B cell (primary cell): Measurements from ENCODE around the gene GNB3. TPM values are rescaled to one million over a fixed set of nuclear protein-coding genes. Genes with fewer than 3 reads are reported as not detected.

Experiments
- ATAC-seq: fragments of 200-7000 bp; cut with Tn5 transposase; one replicate; pipeline ENCODE4 v1.10.0; 2021; ENCODE audit warnings: low read depth, mild to moderate bottlenecking, moderate number of reproducible peaks, moderate library complexity
- CTCF ChIA-PET: fragments of 350-600 bp; sonication (Branson Sonifier 250); formaldehyde crosslinking; loops from one replicate; lab custom pipeline; 2021; ENCODE audit warnings: antibody characterized with exemption, inconsistent platforms; lab: Charles Lee
- POLR2A ChIA-PET: fragments of 350-600 bp; sonication (Branson Sonifier 250); formaldehyde crosslinking; loops from one replicate; lab custom pipeline; 2021; ENCODE audit warnings: antibody characterized with exemption; lab: Charles Lee
- DNase-seq: peaks from one replicate; pipeline ENCODE4 v3.0.0; 2013
- H2AFZ ChIP-seq: 2 replicates; pipeline ENCODE4 v1.6.1; 2012; ENCODE audit warnings: mild to moderate bottlenecking, low read depth, low read length; ENCODE audit not compliant: insufficient read depth, poor library complexity, severe bottlenecking
- H3K27ac ChIP-seq, 2 donors: 1 replicate in 1 of 2; 2 replicates in 1 of 2; pipeline ENCODE4 v1.5.1; 2012 to 2013; ENCODE audit warnings: low read length in 2 of 2, mild to moderate bottlenecking in 2 of 2, moderate library complexity in 1 of 2
- H3K27me3 ChIP-seq, 4 experiments: fragments of 200-600 bp in 1 of 4; sonication (generic) in 1 of 4; replicated peaks in 1 of 4; 1 replicate in 2 of 4; 2 replicates in 2 of 4; pipeline versions ENCODE4 v1.6.1 to v1.7.0; 2013 to 2016; ENCODE audit warnings: low read length in 3 of 4, mild to moderate bottlenecking in 2 of 4, mixed read lengths in 1 of 4, moderate library complexity in 1 of 4; ENCODE audit not compliant: insufficient read depth in 4 of 4, control insufficient read depth in 3 of 4; ENCODE audit errors: control extremely low read depth in 1 of 4
- H3K36me3 ChIP-seq, 2 experiments: replicated peaks in 1 of 2; 1 replicate in 1 of 2; 2 replicates in 1 of 2; pipeline versions ENCODE4 v1.6.1 to v1.7.1; 2013; ENCODE audit warnings: low read length in 1 of 2; ENCODE audit not compliant: insufficient read depth in 2 of 2, control insufficient read depth in 1 of 2; ENCODE audit errors: control extremely low read depth in 1 of 2, extremely low read depth in 1 of 2
- H3K4me1 ChIP-seq, 2 donors: fragments of 200-600 bp in 1 of 2; sonication (generic) in 1 of 2; 1 replicate in 1 of 2; 2 replicates in 1 of 2; pipeline versions ENCODE4 v1.5.1 to v1.6.1; 2013 to 2017; ENCODE audit warnings: low read length in 2 of 2; ENCODE audit not compliant: control insufficient read depth in 2 of 2, insufficient read depth in 2 of 2
- H3K4me2 ChIP-seq: replicated peaks from 2 replicates; pipeline ENCODE3; 2012; ENCODE audit warnings: mild to moderate bottlenecking, low read depth, low read length; ENCODE audit not compliant: poor library complexity, severe bottlenecking
- H3K4me3 ChIP-seq, 5 experiments: fragments of 200-600 bp in 1 of 5; sonication (generic) in 1 of 5; 1 replicate in 3 of 5; 2 replicates in 2 of 5; pipeline versions ENCODE4 v1.5.1 to v1.7.0; 2011 to 2016; ENCODE audit warnings: low read length in 4 of 5, mild to moderate bottlenecking in 4 of 5, low read depth in 2 of 5, control low read depth in 1 of 5, moderate library complexity in 1 of 5; ENCODE audit not compliant: insufficient read depth in 1 of 5; ENCODE audit errors: control extremely low read depth in 1 of 5, extremely low read depth in 1 of 5
- H3K79me2 ChIP-seq: fragments of 200-600 bp; sonication (generic); one replicate; pipeline ENCODE4 v1.6.0; 2016; ENCODE audit warnings: low read length; ENCODE audit not compliant: control insufficient read depth, insufficient read depth
- H3K9ac ChIP-seq: fragments of 200-600 bp; sonication (generic); 2 replicates; pipeline ENCODE4 v1.6.1; 2017; ENCODE audit warnings: mild to moderate bottlenecking, low read length, moderate library complexity
- H3K9me3 ChIP-seq, 3 donors: one replicate each; pipeline versions ENCODE4 v1.6.1 to v1.7.1; 2013; ENCODE audit warnings: low read length in 2 of 3; ENCODE audit not compliant: control insufficient read depth in 2 of 3, insufficient read depth in 1 of 3; ENCODE audit errors: control extremely low read depth in 1 of 3
- H4K20me1 ChIP-seq: 2 replicates; pipeline ENCODE4 v1.6.0; 2012; ENCODE audit warnings: mild to moderate bottlenecking, low read length; ENCODE audit not compliant: insufficient read depth, control insufficient read depth, poor library complexity, severe bottlenecking
- H3K27ac Mint-ChIP-seq: one replicate; pipeline ENCODE4 v1.8.0; 2021; ENCODE audit warnings: mixed read lengths
- H3K27me3 Mint-ChIP-seq: one replicate; pipeline ENCODE4 v1.8.0; 2021; ENCODE audit warnings: mixed read lengths
- H3K4me1 Mint-ChIP-seq: one replicate; pipeline ENCODE4 v1.8.0; 2021; ENCODE audit warnings: mixed read lengths
- H3K4me3 Mint-ChIP-seq: one replicate; pipeline ENCODE4 v1.8.0; 2021; ENCODE audit warnings: mixed read lengths
- H3K9me3 Mint-ChIP-seq: one replicate; pipeline ENCODE4 v1.8.0; 2022; ENCODE audit warnings: mixed read lengths; ENCODE audit not compliant: insufficient read depth
- CTCF ChIP-seq: fragments of 200-600 bp; IDR thresholded peaks from one replicate; pipeline ENCODE4 v1.8.0; 2022; ENCODE audit warnings: antibody characterized with exemption, mild to moderate bottlenecking
- EZH2 ChIP-seq: IDR thresholded peaks from 2 replicates; pipeline ENCODE4 v1.6.1; 2012; ENCODE audit warnings: borderline replicate concordance, low read depth, mild to moderate bottlenecking, moderate library complexity, low read length; ENCODE audit not compliant: insufficient read depth, poor library complexity, severe bottlenecking
- WGBS: methylation state at CpG from one replicate; pipeline ENCODE4 v1.1.5; 2013; ENCODE audit warnings: missing lambda C conversion rate; ENCODE audit not compliant: insufficient coverage; 5-methylcytosine and 5-hydroxymethylcytosine counted together
- intact Hi-C: fragments of 100-400 bp; cut with micrococcal nuclease; formaldehyde crosslinking; loops from one replicate; pipeline ENCODE4 v1.10.0; 2022
- polyA plus RNA-seq: library from polyadenylated mRNA; depleted of rRNA; stranded (reverse); fragments of >200 nt; gene quantifications from 2 replicates; pipeline ENCODE4 v1.2.3, GENCODE V29; 2012
- total RNA-seq, 2 donors: library from RNA; stranded (reverse); fragments of 120-200 nt in 1 of 2; gene quantifications; 1 replicate in 1 of 2; 2 replicates in 1 of 2; pipeline versions ENCODE4 v1.2.3 to v1.2.4, GENCODE V29; 2013 to 2022

GNB3 gene
- total and polyA plus RNA-seq, 2 donors (not counting 1 experiment from before 2014, with no cell fraction given), result 0.27 to 0.49 TPM

DNA sequence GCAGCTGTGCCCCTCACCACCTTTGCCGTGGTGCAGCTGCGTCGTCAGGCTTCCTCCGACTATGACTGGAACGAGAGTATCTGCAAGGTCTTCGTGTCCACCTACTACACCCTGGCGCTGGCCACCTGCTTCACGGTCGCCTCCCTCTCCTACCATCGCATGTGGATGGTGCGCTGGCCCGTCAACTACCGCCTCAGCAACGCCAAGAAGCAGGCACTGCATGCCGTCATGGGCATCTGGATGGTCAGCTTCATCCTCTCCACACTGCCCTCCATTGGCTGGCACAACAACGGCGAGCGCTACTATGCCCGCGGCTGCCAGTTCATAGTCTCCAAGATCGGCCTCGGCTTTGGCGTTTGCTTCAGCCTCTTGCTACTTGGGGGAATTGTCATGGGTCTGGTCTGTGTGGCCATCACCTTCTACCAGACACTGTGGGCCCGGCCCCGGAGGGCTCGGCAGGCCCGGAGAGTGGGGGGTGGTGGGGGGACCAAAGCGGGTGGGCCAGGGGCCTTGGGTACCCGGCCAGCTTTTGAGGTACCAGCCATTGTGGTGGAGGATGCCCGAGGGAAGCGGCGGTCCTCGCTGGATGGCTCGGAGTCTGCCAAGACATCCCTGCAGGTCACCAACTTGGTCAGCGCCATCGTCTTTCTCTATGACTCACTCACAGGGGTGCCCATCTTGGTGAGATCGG lies 16.5 kb upstream of the GNB3 start:
- H3K9me3 ChIP-seq, result peaks cover 0 to 13% (median 0%) of the 10 kb centered on the region in 3 donors
- intact Hi-C loops, result loop anchor here (2.0 kb wide), 1 partner anchor 261 kb away; no protein-coding TSS in a partner anchor
- H3K27me3 Mint-ChIP-seq, result peaks cover 72% of the 10 kb centered on the region
- H3K9ac ChIP-seq, result no peak overlapping the region
- no peak overlapping the region for H3K4me3 ChIP-seq
- H3K27ac Mint-ChIP-seq, result no peak overlapping the region
- H3K4me1 ChIP-seq, result peaks cover 32 to 34% of the 10 kb centered on the region in 2 donors
- H3K9me3 Mint-ChIP-seq, result no peaks in the 10 kb centered on the region
- no peaks in the 10 kb centered on the region for H3K79me2 ChIP-seq
- ChIA-PET CTCF (interaction anchor here (1.1 to 6.2 kb wide), 5 partner anchors 9 to 71 kb away, joined by 3 to 33 read pairs (median 7); partner anchors contain the start of gene MLF2), POLR2A (no interaction called here)
- TF ChIP-seq EZH2 (no peak), CTCF (no peak)
- no peak overlapping the region for H2AFZ ChIP-seq
- H3K4me1 Mint-ChIP-seq, result peaks cover 27% of the 10 kb centered on the region
- H3K36me3 ChIP-seq, result no peaks in the 10 kb centered on the region
- H4K20me1 ChIP-seq, result peaks cover 6% of the 10 kb centered on the region
- DNase-seq (no peak), ATAC-seq (no peak)
- H3K27ac ChIP-seq, result no peak overlapping the region
- H3K4me2 ChIP-seq, result no peak overlapping the region
- no peak overlapping the region for H3K4me3 Mint-ChIP-seq
- peaks cover 0 to 78% (median 33%) of the 10 kb centered on the region in 4 experiments for H3K27me3 ChIP-seq
- WGBS, result 95% methylated on average over 31 of the region's 37 CpGs

DNA sequence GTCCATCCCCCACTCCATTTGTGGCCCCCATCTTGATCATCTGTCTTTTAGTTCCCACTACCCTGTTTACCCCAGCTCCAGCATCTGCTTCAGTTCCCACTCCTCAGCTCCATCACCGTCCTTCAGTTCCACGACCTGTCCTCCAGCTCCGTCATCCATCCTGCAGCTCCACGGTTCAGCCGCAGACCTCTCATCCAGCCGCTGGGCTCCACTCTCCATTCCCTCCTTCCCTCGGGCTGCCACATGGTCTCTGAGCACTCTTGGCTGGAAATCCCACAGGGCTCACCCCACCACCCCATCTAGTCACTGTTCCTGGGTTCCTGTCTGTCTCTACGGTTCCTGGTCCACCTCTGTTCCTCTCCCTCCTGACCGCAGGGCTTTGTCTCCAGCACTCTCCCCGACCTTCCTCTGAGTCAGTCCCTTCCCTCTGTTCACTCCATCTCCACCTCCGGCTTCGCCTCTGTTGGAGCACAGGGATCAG lies 15.8 kb upstream of the GNB3 start:
- no peak for ATAC-seq
- H3K27me3 Mint-ChIP-seq, result peaks cover 75% of the 10 kb centered on the region

More for the DNA sequence above, 15.8 kb upstream of the GNB3 start:
- 85% methylated on average over 11 of the region's 12 CpGs for WGBS
- H3K4me3 Mint-ChIP-seq, result no peak overlapping the region
- no peak overlapping the region for H2AFZ ChIP-seq
- H3K27ac ChIP-seq, result no peak overlapping the region
- ChIA-PET CTCF (interaction anchor here (1.1 to 6.2 kb wide), 10 partner anchors 8 to 274 kb away, joined by 3 to 33 read pairs (median 6); partner anchors contain the start of genes CDCA3, MLF2 and USP5), POLR2A (no interaction called here)
- intact Hi-C loops, result loop anchor here (1.0 to 2.0 kb wide), 3 partner anchors 72 to 262 kb away; partner anchors contain the start of gene MLF2
- H4K20me1 ChIP-seq, result peaks cover 11% of the 10 kb centered on the region
- H3K4me1 ChIP-seq, result peaks cover 37 to 40% of the 10 kb centered on the region in 2 donors
- no peak overlapping the region for H3K4me2 ChIP-seq
- no peak for TF ChIP-seq EZH2
- TF ChIP-seq CTCF, result no peak
- H3K4me1 Mint-ChIP-seq, result peaks cover 31% of the 10 kb centered on the region
- H3K27me3 ChIP-seq, result peaks cover 0 to 84% (median 38%) of the 10 kb centered on the region in 4 experiments
- H3K79me2 ChIP-seq, result no peaks in the 10 kb centered on the region
- no peak for DNase-seq
- no peaks in the 10 kb centered on the region for H3K36me3 ChIP-seq
- no peak overlapping the region for H3K9ac ChIP-seq
- H3K9me3 Mint-ChIP-seq, result no peaks in the 10 kb centered on the region
- peaks cover 0 to 13% (median 0%) of the 10 kb centered on the region in 3 donors for H3K9me3 ChIP-seq
- H3K4me3 ChIP-seq, result no peak overlapping the region
- H3K27ac Mint-ChIP-seq, result no peak overlapping the region
